H1 (cell line): ENCODE data around the gene PAXIP1. TPM values are rescaled to one million over a fixed set of nuclear protein-coding genes. Genes with fewer than 3 reads are reported as not detected.

Experiments used
- CTCF ChIP-seq, 3 experiments: IDR thresholded peaks; 1 replicate in 2 of 3; 2 replicates in 1 of 3; pipeline versions ENCODE4 v1.5.1 to v1.6.1; 2011; ENCODE audit warnings: low read length in 3 of 3, mild to moderate bottlenecking in 3 of 3, inconsistent platforms in 2 of 3, low read depth in 1 of 3, moderate library complexity in 1 of 3; ENCODE audit not compliant: insufficient read depth in 1 of 3; ENCODE audit errors: control extremely low read depth in 1 of 3
- RBBP5 ChIP-seq: IDR thresholded peaks from 2 replicates; pipeline ENCODE4 v1.7.1; 2012; ENCODE audit warnings: low read depth, mild to moderate bottlenecking, inconsistent platforms, low read length, moderate library complexity, borderline replicate concordance
- polyA plus RNA-seq, 7 experiments: library from polyadenylated mRNA; depleted of rRNA in 3 of 7; stranded (reverse) in 5 of 7; unstranded in 2 of 7; fragments of >200 nt in 5 of 7; fragments of 200-250 nt in 2 of 7; gene quantifications; 1 replicate in 5 of 7; 2 replicates in 1 of 7; 4 replicates in 1 of 7; pipeline versions ENCODE4 v1.2.1 to v1.2.3, GENCODE V29; 2011 to 2013; ENCODE audit warnings: missing spikeins in 2 of 7, mixed read lengths in 2 of 7
- total RNA-seq: library from RNA; stranded (reverse); fragmentation: NEBNext Ultra II Directional; extraction: Animal tissue kit (Norgen Biotek cat#: 25700); gene quantifications from 2 replicates; pipeline ENCODE4 v1.2.1, GENCODE V29; 2021

PAXIP1 gene
- total and polyA plus RNA-seq, 2 of the 8 experiments (the other 6 are each of a cell fraction or from before 2014, with no cell fraction given), result 32.4 to 32.8 TPM

GRCh38 chr7:154994996-154995395 is 7.9 kb downstream of the PAXIP1 start (continued):
- no peak for TF ChIP-seq CTCF (IDR thresholded peaks at IDR 0.05; ENCODE audit: control extremely low read depth in 1 of 3, insufficient read depth in 1 of 3, low read depth in 1 of 3, low read length in 3 of 3)
- no peak for TF ChIP-seq RBBP5
